K562 (cell line): Measurements from ENCODE around the gene VPS26A. TPM values are rescaled to one million over a fixed set of nuclear protein-coding genes. Genes with fewer than 3 reads are reported as not detected.

Experiments
- CC2D1A ChIP-seq: fragments of 450-650 bp; IDR thresholded peaks from 2 replicates; pipeline ENCODE4 v1.6.1; 2017; ENCODE audit warnings: mild to moderate bottlenecking
- CTBP1 ChIP-seq: fragments of 450-650 bp; IDR thresholded peaks from 2 replicates; pipeline ENCODE4 v1.6.1; 2016; ENCODE audit warnings: borderline replicate concordance
- ELF1 ChIP-seq: fragments of 200-800 bp; sonication (Bioruptor generic); IDR thresholded peaks from 2 replicates; pipeline ENCODE4 v1.6.1; 2016; ENCODE audit warnings: missing genetic modification characterization, missing compliant biosample characterization
- RBM25 ChIP-seq: fragments of 200-400 bp; formaldehyde crosslinking; IDR thresholded peaks from 2 replicates; pipeline ENCODE4 v1.6.1; 2018; ENCODE audit warnings: low read length, low read depth, moderate library complexity; ENCODE audit not compliant: severe bottlenecking
- SUPT5H ChIP-seq: fragments of 450-650 bp; IDR thresholded peaks from 2 replicates; pipeline ENCODE4 v1.6.1; 2016
- TEAD4 ChIP-seq, 2 experiments: sonication (generic) in 1 of 2; formaldehyde crosslinking in 1 of 2; IDR thresholded peaks; 2 replicates each; pipeline versions ENCODE4 v1.6.1 to v1.8.0; 2012 to 2022; ENCODE audit warnings: borderline replicate concordance in 1 of 2, inconsistent platforms in 1 of 2, low read length in 1 of 2, mild to moderate bottlenecking in 1 of 2, missing genetic modification reagents in 1 of 2
- ZKSCAN3 ChIP-seq: fragments of 250-450 bp; sonication (Bioruptor Pico); IDR thresholded peaks from 2 replicates; pipeline ENCODE4 v1.4.0; 2020
- ZNF583 ChIP-seq: fragments of 250-450 bp; sonication (Bioruptor Pico); IDR thresholded peaks from 2 replicates; pipeline ENCODE4 v1.4.0; 2020
- ZNF75A ChIP-seq: fragments of 450-650 bp; formaldehyde crosslinking; IDR thresholded peaks from 2 replicates; pipeline ENCODE4 v1.4.0; 2020; ENCODE audit warnings: mild to moderate bottlenecking
- ZNF766 ChIP-seq: fragments of 200-800 bp; sonication (Bioruptor generic); conservative IDR thresholded peaks from 2 replicates; pipeline ENCODE4 v1.6.1; 2016; ENCODE audit warnings: missing genetic modification characterization, missing compliant biosample characterization
- ZNF780A ChIP-seq: fragments of 250-450 bp; sonication (Bioruptor Pico); IDR thresholded peaks from 2 replicates; pipeline ENCODE4 v1.5.0; 2021; ENCODE audit warnings: mild to moderate bottlenecking
- polyA plus RNA-seq, 8 experiments: library from polyadenylated mRNA; depleted of rRNA in 4 of 8; stranded (reverse) in 5 of 8; unstranded in 3 of 8; fragments of >200 nt; fragmentation: Nextera tagmentation in 2 of 8; fragmentation: Illumina TruSeq in 1 of 8; extraction: Ambion mirVana in 2 of 8; extraction: Trizol in 1 of 8; gene quantifications; 2 replicates each; pipeline versions ENCODE4 v1.2.1 to v1.2.3, GENCODE V29; 2011 to 2014; ENCODE audit warnings: inconsistent platforms in 1 of 8, missing spikeins in 1 of 8
- total RNA-seq, 7 experiments: library from RNA; depleted of rRNA in 6 of 7; stranded (reverse); fragments of >200 nt in 6 of 7; fragmentation: Illumina TruSeq in 2 of 7; extraction: Trizol in 2 of 7; gene quantifications; 2 replicates each; pipeline versions ENCODE4 v1.2.1 to v1.2.3, GENCODE V29; 2011 to 2021; ENCODE audit warnings: low replicate concordance in 1 of 7
- TF ChIP-seq, protein P1 (sequence below): sonication (generic); formaldehyde crosslinking; IDR thresholded peaks from 2 replicates; pipeline ENCODE4 v1.8.1; 2022; ENCODE audit warnings: missing genetic modification reagents
- TF ChIP-seq, protein P2 (sequence below): sonication (generic); formaldehyde crosslinking; IDR thresholded peaks from 2 replicates; pipeline ENCODE4 v1.5.0; 2020; ENCODE audit warnings: missing genetic modification reagents
- TF ChIP-seq, protein P3 (sequence below), 3 experiments: IDR thresholded peaks in 2 of 3; conservative IDR thresholded peaks in 1 of 3; 2 replicates each; pipeline ENCODE4 v1.5.1; 2011 to 2012; ENCODE audit warnings: low read length in 3 of 3, mild to moderate bottlenecking in 3 of 3, control low read depth in 2 of 3, improper control_type of control experiment in 1 of 3, inconsistent platforms in 1 of 3, low read depth in 1 of 3, mixed read lengths in 1 of 3, moderate library complexity in 1 of 3; ENCODE audit not compliant: insufficient read depth in 2 of 3
- TF ChIP-seq, protein P4 (sequence below): fragments of 450-650 bp; formaldehyde crosslinking; IDR thresholded peaks from 2 replicates; pipeline ENCODE4 v1.4.0; 2020; ENCODE audit warnings: mild to moderate bottlenecking, moderate library complexity
- TF ChIP-seq, protein P5 (sequence below): fragments of 450-650 bp; IDR thresholded peaks from 2 replicates; pipeline ENCODE4 v1.6.1; 2016; ENCODE audit warnings: low read depth, mild to moderate bottlenecking, moderate library complexity
- TF ChIP-seq, protein P6 (sequence below): fragments of 150-350 bp; IDR thresholded peaks from 2 replicates; pipeline ENCODE4 v1.6.1; 2014; ENCODE audit warnings: low read depth, mild to moderate bottlenecking, low read length, borderline replicate concordance

Gene VPS26A
- total and polyA plus RNA-seq, 9 of the 15 experiments (the other 6 are each of a cell fraction or from before 2014, with no cell fraction given), result 47.1 to 137 (median 69.3) TPM

DNA sequence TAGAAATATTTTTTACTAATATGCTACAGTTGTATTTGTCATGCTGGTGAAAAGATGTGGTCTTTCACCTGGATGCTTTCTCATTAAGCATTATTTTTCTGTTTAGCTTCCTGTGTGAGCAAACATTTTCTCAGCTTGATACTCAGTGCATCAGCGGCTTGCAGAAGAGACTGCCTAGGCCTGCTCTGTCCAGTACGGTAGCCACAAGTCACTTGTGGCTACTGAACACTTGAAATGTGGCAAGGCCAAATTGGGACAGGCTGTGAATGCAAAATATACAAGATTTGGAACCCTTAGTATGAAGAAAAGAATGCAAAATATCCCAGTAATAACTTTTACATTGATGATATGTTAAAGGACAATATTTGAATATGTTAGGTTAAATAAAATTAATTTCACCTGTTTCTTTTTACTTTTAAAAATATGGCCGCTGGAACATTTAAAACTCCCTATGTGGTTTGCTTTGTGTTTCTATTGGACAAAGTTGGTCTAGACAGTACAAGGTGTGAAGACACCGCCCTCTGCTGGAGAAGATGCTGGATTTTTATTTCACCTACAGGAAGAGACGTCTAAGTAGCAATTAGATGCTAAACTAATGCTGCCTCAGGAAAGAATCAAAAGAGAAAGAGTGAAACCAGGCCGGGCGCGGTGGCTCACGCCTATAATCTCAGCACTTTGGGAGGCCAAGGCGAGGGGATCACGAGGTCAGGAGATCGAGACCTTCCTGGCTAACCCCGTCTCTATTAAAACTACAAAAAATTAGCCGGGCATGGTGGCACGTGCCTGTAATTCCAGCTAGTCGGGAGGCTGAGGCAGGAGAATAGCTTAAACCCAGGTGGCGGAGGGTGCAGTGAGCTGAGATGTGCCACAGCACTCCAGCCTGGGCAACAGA, 30.8 kb upstream of the VPS26A start (continued):
- TF ChIP-seq, protein P1, sequence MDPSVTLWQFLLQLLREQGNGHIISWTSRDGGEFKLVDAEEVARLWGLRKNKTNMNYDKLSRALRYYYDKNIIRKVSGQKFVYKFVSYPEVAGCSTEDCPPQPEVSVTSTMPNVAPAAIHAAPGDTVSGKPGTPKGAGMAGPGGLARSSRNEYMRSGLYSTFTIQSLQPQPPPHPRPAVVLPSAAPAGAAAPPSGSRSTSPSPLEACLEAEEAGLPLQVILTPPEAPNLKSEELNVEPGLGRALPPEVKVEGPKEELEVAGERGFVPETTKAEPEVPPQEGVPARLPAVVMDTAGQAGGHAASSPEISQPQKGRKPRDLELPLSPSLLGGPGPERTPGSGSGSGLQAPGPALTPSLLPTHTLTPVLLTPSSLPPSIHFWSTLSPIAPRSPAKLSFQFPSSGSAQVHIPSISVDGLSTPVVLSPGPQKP (CRISPR knock-in tag), result no peak
- TF ChIP-seq CC2D1A, result peak; percentile 60
- TF ChIP-seq, protein P2, sequence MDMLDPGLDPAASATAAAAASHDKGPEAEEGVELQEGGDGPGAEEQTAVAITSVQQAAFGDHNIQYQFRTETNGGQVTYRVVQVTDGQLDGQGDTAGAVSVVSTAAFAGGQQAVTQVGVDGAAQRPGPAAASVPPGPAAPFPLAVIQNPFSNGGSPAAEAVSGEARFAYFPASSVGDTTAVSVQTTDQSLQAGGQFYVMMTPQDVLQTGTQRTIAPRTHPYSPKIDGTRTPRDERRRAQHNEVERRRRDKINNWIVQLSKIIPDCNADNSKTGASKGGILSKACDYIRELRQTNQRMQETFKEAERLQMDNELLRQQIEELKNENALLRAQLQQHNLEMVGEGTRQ (CRISPR knock-in tag), result no peak
- no peak for TF ChIP-seq ELF1
- peak; percentile 27; the same call in 1 of the 2 replicates for TF ChIP-seq TEAD4 (IDR thresholded peaks at IDR 0.05; ENCODE audit: low read length)
- no peak for TF ChIP-seq TEAD4 (CRISPR knock-in tag; IDR thresholded peaks at IDR 0.05; ENCODE audit: borderline replicate concordance)
- no peak for TF ChIP-seq ZNF780A (CRISPR knock-in tag)
- TF ChIP-seq, protein P3, sequence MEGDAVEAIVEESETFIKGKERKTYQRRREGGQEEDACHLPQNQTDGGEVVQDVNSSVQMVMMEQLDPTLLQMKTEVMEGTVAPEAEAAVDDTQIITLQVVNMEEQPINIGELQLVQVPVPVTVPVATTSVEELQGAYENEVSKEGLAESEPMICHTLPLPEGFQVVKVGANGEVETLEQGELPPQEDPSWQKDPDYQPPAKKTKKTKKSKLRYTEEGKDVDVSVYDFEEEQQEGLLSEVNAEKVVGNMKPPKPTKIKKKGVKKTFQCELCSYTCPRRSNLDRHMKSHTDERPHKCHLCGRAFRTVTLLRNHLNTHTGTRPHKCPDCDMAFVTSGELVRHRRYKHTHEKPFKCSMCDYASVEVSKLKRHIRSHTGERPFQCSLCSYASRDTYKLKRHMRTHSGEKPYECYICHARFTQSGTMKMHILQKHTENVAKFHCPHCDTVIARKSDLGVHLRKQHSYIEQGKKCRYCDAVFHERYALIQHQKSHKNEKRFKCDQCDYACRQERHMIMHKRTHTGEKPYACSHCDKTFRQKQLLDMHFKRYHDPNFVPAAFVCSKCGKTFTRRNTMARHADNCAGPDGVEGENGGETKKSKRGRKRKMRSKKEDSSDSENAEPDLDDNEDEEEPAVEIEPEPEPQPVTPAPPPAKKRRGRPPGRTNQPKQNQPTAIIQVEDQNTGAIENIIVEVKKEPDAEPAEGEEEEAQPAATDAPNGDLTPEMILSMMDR (IDR thresholded peaks at IDR 0.05 in 2 of 3, conservative IDR thresholded peaks at IDR 0.05 in 1 of 3; ENCODE audit: insufficient read depth in 2 of 3, low read depth in 1 of 3, low read length in 3 of 3), result peak; percentile 70 to 92 (median 80)
- TF ChIP-seq SUPT5H, result peak; percentile 32; the same call in 1 of the 2 replicates
- peak; percentile 23 for TF ChIP-seq RBM25
- TF ChIP-seq, protein P4, sequence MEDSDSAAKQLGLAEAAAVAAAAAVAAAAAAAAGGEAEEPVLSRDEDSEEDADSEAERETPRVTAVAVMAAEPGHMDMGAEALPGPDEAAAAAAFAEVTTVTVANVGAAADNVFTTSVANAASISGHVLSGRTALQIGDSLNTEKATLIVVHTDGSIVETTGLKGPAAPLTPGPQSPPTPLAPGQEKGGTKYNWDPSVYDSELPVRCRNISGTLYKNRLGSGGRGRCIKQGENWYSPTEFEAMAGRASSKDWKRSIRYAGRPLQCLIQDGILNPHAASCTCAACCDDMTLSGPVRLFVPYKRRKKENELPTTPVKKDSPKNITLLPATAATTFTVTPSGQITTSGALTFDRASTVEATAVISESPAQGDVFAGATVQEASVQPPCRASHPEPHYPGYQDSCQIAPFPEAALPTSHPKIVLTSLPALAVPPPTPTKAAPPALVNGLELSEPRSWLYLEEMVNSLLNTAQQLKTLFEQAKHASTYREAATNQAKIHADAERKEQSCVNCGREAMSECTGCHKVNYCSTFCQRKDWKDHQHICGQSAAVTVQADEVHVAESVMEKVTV (CRISPR knock-in tag), result peak; percentile 92
- peak; percentile 66; the same call in 1 of the 2 replicates for TF ChIP-seq ZNF766 (CRISPR knock-in tag)
- TF ChIP-seq ZNF583 (CRISPR knock-in tag), result no peak
- TF ChIP-seq ZKSCAN3 (CRISPR knock-in tag), result no peak
- TF ChIP-seq, protein P5, sequence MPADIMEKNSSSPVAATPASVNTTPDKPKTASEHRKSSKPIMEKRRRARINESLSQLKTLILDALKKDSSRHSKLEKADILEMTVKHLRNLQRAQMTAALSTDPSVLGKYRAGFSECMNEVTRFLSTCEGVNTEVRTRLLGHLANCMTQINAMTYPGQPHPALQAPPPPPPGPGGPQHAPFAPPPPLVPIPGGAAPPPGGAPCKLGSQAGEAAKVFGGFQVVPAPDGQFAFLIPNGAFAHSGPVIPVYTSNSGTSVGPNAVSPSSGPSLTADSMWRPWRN, result no peak
- TF ChIP-seq CTBP1, result 0 out of 2 replicates have a peak, but pooled peaks have one; percentile 13
- TF ChIP-seq ZNF75A (CRISPR knock-in tag), result no peak
- TF ChIP-seq, protein P6, sequence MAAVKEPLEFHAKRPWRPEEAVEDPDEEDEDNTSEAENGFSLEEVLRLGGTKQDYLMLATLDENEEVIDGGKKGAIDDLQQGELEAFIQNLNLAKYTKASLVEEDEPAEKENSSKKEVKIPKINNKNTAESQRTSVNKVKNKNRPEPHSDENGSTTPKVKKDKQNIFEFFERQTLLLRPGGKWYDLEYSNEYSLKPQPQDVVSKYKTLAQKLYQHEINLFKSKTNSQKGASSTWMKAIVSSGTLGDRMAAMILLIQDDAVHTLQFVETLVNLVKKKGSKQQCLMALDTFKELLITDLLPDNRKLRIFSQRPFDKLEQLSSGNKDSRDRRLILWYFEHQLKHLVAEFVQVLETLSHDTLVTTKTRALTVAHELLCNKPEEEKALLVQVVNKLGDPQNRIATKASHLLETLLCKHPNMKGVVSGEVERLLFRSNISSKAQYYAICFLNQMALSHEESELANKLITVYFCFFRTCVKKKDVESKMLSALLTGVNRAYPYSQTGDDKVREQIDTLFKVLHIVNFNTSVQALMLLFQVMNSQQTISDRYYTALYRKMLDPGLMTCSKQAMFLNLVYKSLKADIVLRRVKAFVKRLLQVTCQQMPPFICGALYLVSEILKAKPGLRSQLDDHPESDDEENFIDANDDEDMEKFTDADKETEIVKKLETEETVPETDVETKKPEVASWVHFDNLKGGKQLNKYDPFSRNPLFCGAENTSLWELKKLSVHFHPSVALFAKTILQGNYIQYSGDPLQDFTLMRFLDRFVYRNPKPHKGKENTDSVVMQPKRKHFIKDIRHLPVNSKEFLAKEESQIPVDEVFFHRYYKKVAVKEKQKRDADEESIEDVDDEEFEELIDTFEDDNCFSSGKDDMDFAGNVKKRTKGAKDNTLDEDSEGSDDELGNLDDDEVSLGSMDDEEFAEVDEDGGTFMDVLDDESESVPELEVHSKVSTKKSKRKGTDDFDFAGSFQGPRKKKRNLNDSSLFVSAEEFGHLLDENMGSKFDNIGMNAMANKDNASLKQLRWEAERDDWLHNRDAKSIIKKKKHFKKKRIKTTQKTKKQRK, result no peak
